ENCODE measurements around the gene IRF2BP1.

- TF ChIP-seq, protein P1, sequence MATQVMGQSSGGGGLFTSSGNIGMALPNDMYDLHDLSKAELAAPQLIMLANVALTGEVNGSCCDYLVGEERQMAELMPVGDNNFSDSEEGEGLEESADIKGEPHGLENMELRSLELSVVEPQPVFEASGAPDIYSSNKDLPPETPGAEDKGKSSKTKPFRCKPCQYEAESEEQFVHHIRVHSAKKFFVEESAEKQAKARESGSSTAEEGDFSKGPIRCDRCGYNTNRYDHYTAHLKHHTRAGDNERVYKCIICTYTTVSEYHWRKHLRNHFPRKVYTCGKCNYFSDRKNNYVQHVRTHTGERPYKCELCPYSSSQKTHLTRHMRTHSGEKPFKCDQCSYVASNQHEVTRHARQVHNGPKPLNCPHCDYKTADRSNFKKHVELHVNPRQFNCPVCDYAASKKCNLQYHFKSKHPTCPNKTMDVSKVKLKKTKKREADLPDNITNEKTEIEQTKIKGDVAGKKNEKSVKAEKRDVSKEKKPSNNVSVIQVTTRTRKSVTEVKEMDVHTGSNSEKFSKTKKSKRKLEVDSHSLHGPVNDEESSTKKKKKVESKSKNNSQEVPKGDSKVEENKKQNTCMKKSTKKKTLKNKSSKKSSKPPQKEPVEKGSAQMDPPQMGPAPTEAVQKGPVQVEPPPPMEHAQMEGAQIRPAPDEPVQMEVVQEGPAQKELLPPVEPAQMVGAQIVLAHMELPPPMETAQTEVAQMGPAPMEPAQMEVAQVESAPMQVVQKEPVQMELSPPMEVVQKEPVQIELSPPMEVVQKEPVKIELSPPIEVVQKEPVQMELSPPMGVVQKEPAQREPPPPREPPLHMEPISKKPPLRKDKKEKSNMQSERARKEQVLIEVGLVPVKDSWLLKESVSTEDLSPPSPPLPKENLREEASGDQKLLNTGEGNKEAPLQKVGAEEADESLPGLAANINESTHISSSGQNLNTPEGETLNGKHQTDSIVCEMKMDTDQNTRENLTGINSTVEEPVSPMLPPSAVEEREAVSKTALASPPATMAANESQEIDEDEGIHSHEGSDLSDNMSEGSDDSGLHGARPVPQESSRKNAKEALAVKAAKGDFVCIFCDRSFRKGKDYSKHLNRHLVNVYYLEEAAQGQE (IDR thresholded peaks at IDR 0.05; ENCODE audit: insufficient read depth in 1 of 2, low read depth in 2 of 2, low read length in 2 of 2), result no peak
- TF ChIP-seq POLR2AphosphoS5 (IDR thresholded peaks at IDR 0.05; ENCODE audit: low read depth, low read length) (no peak), SIN3A (IDR thresholded peaks at IDR 0.05; ENCODE audit: borderline replicate concordance, insufficient read depth, low read length) (no peak)
Observed at GRCh38 chr19:45933759-45934158, 47.8 kb upstream of the IRF2BP1 start.
